LNCAP (cell line): ENCODE data around the gene MSI2.

Experiments
- CTCF ChIP-seq: fragments of 450-650 bp; IDR thresholded peaks from 2 replicates; pipeline ENCODE4 v1.5.1; 2017; ENCODE audit warnings: mild to moderate bottlenecking

The MSI2 gene

GRCh38 chr17:57235124-57235523 lies 21.2 kb upstream of the MSI2 start:
- no peak for TF ChIP-seq CTCF

GRCh38 chr17:57236686-57237299 lies 19.5 kb upstream of the MSI2 start:
- no peak for TF ChIP-seq CTCF

- TF ChIP-seq CTCF = no peak
Observed at GRCh38 chr17:57240648-57241047, 15.7 kb upstream of the MSI2 start.

GRCh38 chr17:57242148-57242547 lies 14.2 kb upstream of the MSI2 start:
- no peak for TF ChIP-seq CTCF

GRCh38 chr17:57243171-57243622 lies 13.1 kb upstream of the MSI2 start:
- TF ChIP-seq CTCF = peak; percentile 99

- TF ChIP-seq CTCF = no peak
Observed at GRCh38 chr17:57245786-57246185, 10.5 kb upstream of the MSI2 start.

GRCh38 chr17:57246257-57246656 lies 10.1 kb upstream of the MSI2 start:
- no peak for TF ChIP-seq CTCF

- no peak for TF ChIP-seq CTCF
Observed at GRCh38 chr17:57247261-57247660, 9.1 kb upstream of the MSI2 start.
